H7 (cell line): Measurements from ENCODE around the gene IRAG1. TPM values are rescaled to one million over a fixed set of nuclear protein-coding genes. Genes with fewer than 3 reads are reported as not detected.

Experiments used
- DNase-seq: peaks from one replicate; pipeline ENCODE4 v3.0.0; 2012
- H3K27me3 ChIP-seq: 2 replicates; pipeline ENCODE4 v1.6.0; 2011; ENCODE audit warnings: mild to moderate bottlenecking, low read length; ENCODE audit not compliant: control insufficient read depth, insufficient read depth
- H3K36me3 ChIP-seq: replicated peaks from 2 replicates; pipeline ENCODE4 v1.5.1; 2011; ENCODE audit warnings: low read length; ENCODE audit not compliant: control insufficient read depth, insufficient read depth
- H3K4me3 ChIP-seq: 2 replicates; pipeline ENCODE4 v1.5.1; 2011; ENCODE audit warnings: low read depth, mild to moderate bottlenecking, control low read depth, low read length, moderate library complexity; ENCODE audit not compliant: insufficient read depth
- total RNA-seq: library from RNA; depleted of rRNA; stranded (reverse); fragments of >200 nt; shearing (Covaris generic); gene quantifications from 2 replicates; pipeline ENCODE4 v1.2.3, GENCODE V29; 2014; rRNA removed

The IRAG1 gene
- total RNA-seq, 1 experiment from 2014 or later, result 3.0 TPM

DNA sequence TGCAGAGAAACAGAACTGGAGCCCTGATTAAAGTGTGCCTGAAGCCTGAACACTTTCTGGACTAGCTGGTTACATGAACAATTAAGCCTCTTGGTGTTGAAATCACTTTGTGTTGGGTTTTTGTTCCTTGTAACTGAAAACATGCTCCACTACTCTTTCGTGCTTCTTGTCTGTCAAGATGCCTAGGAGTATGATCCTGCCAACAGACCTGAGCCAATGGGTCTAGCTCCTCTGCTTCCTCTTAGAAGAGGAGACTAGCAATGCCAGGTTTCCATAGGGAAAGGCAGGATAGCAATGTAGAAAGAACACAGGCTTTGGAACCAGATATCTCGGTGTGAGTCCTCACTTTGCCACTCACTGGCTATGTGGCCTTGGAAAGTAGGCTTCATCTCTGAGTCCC is 40.3 kb downstream of the IRAG1 start:
- H3K4me3 ChIP-seq, result no peak overlapping the region
- DNase-seq, result no peak
- H3K27me3 ChIP-seq, result no peaks in the 10 kb centered on the region

DNA sequence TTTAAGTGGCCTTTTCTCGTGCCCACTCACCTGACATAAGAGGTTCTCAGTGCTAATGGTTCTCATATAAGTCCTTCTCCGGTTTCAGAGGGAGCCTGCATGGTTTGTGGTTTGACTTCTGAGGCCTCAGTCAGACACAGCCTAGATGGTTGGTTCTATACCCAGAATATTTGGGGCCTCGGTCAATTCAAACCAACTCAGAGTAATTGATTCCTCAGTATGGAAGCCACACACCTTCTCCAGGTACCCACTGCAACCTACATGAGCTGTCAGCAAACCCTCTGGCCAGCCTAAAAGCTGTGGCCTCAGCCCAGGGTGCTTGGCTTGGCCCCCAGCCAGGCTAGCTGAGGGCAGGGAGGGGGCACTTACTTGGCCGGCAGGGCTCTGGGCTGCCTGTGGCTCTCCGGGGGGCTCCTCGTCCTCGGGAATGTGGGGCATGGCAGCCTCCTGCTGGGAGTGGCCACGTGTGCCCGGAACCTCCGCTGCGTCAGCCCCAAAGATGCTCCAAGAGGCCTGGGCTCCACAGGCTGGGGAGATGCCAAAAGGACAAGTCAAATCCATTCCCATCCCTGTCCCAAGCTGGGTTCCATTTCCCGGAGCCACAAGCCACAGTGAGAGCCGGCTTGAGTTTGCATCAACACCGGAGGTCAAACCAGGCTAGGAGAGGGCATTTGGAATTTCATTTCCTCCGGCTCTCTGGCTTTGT is 41.7 kb downstream of the IRAG1 start:
- Histone ChIP-seq H3K27me3 (no peaks in the 10 kb centered on the region), H3K36me3 (no peaks in the 10 kb centered on the region), H3K4me3 (no peak overlapping the region)
- DNase-seq, result no peak

More for the DNA sequence above, 40.3 kb downstream of the IRAG1 start:
- no peaks in the 10 kb centered on the region for H3K36me3 ChIP-seq

DNA sequence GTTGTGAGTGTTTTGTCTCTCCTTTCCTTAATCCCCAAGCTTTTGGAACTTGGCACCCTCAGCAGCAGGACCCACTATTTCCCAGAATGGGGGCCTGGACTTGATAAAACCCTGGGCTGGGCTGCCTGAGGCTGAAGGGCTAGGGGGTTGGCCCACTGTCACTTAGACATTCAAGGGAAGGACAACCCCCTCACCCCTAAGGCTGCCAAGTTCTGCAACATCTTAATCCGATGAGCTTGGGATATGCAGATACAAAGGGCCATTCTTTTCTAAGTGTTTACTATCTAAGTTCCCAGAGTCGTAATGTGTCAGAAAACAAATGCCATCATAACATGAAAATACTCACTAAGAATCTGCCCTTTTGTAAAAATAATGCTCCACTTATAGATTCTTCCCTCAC is 42.9 kb downstream of the IRAG1 start:
- no peaks in the 10 kb centered on the region for H3K27me3 ChIP-seq
- no peaks in the 10 kb centered on the region for H3K36me3 ChIP-seq
- DNase-seq, result no peak
- H3K4me3 ChIP-seq, result no peak overlapping the region

DNA sequence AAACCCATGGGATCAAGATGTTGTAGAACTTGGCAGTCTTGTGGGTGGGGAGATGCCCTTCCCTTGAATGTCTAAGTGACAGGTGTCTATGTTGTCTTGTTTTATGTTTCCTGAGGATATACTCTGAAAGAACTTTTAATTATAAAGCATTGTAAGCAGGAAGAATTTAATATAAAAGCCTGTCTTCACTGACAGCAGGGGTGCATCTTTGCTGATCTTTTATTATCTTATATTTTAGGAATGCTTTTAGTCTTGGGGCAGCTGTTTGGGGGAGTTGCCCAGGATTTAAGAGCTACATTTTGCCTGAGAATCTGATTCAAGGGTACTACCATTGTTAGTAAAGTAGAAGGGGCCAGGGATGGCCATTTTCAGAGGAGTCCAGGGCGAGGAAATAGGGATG is 43.4 kb downstream of the IRAG1 start:
- H3K27me3 ChIP-seq, result no peaks in the 10 kb centered on the region
- H3K4me3 ChIP-seq, result no peak overlapping the region
- H3K36me3 ChIP-seq, result no peaks in the 10 kb centered on the region
- DNase-seq, result no peak

DNA sequence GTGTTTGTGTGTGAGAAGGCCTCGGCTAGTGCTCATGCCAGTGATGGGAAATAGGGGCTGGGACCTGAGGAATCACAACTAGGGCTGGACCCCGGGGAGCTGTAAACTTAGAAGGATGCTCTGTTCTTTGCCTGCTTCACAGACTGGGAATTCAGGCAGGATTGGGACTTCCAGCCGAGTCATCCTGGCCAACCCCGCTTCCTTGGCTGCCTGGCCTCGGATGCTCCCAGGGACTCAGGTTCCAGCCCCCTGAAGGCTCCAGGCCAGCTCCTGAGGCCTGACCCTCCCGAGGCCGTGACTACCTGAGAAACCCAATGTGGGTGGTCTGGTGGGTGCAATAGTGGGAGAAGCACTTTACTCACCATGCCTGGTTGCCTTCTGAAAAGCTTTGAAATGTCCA is 44.7 kb downstream of the IRAG1 start:
- no peaks in the 10 kb centered on the region for H3K36me3 ChIP-seq
- H3K27me3 ChIP-seq, result no peaks in the 10 kb centered on the region
- no peak overlapping the region for H3K4me3 ChIP-seq
- no peak for DNase-seq

DNA sequence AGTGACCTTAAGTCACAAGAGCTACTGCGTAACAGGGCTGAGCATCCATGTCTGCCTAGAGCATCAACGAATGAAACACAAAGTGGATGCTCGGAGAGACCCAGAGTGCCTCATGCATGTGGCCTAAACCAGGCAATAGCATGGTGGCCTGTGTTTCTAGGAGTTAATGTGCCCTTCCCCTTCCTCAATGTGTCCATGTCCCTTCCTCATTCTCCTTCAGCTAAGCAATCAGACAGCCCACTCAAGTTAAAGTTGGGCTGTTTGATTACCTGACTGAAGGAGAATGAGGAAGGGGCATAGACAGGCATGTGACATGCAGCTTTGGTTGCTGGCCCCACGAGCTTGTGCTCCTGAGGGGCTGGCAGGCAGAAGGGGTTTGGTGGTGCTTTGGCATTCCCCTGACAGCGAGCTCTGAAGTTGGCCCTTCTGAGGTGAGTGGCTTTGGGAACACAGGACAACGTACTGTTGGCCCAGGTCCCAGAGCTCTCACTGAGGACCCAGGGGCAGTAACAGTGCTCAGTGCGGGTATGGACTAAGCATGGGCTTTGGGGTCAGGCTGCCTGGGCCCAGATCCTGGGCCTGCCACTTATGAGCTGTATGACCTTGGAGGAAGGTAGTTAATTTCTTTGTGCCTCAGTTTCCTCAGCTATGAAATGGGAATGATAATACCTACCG is 46.7 kb downstream of the IRAG1 start:
- Histone ChIP-seq H3K36me3 (no peaks in the 10 kb centered on the region), H3K4me3 (no peak overlapping the region), H3K27me3 (no peaks in the 10 kb centered on the region)
- DNase-seq, result no peak

DNA sequence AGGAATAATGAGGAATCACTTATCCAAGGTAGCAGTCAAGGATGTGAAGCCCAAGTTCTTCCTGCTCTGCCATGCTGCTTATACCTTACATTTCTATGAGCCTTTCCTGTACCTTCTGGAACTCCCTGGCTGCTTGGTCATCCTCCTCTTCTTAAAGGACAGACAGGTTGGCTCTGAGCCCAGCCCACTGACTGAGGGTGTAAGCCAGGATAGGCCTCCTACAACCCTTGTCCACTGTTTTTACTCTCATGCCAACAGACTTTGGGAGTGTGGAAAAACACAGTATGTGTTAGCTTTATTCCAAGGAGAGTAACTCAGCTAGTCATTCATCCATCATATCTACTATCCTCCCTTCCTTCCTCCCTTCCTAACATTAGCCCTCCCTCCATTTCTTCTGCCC is 47.5 kb downstream of the IRAG1 start:
- no peak for DNase-seq
- H3K27me3 ChIP-seq, result no peaks in the 10 kb centered on the region
- H3K4me3 ChIP-seq, result no peak overlapping the region
- H3K36me3 ChIP-seq, result no peaks in the 10 kb centered on the region

DNA sequence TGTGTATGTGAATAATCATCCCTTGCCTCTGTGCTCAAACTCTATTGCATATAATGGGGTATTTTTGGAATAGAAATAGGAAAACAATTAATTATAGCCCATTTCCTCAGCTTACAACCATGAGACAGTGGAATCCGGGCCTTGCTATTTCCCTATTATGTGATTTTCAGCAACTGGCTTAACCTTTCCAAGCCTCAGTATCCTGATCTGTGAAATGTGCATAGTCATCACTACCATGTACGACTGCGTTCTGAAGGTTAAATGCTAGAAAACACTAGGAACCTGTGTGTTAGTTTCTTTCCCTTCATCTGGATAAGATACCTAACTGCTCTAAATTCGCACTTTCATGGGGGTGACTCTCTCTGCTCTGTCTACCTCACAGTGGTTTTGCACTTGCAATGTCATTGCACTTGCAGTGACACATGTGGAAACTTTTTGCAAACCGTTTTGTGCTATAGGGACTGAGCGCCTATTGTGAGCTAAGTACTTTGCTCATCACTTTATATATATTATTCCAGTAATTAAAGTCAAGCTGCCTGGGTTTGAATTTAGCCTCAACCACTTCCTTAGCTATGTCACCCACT is 48.3 kb downstream of the IRAG1 start:
- Histone ChIP-seq H3K36me3 (no peaks in the 10 kb centered on the region), H3K27me3 (no peaks in the 10 kb centered on the region), H3K4me3 (no peak overlapping the region)
- no peak for DNase-seq

Other genes with a start within 250 kb of the IRAG1 start
- gene AMPD3, start 238.5 kb downstream of the IRAG1 start, total RNA-seq, result 2.2 and 3.8 TPM in 2 replicates
- gene RNF141, start 152.6 kb downstream of the IRAG1 start, total RNA-seq, result 21.8 and 27.6 TPM in 2 replicates
- 0.11 and 0.55 TPM in 2 replicates for gene LYVE1, start 125.1 kb downstream of the IRAG1 start, total RNA-seq
- 20.5 and 21.5 TPM in 2 replicates for gene CTR9, start 57.5 kb upstream of the IRAG1 start, total RNA-seq
- gene EIF4G2, start 115.2 kb upstream of the IRAG1 start, total RNA-seq, result 768 and 799 TPM in 2 replicates
- gene ZBED5, start 164.3 kb upstream of the IRAG1 start, total RNA-seq, result 34.2 and 47.7 TPM in 2 replicates